ENCODE results near the gene GSTA4. TPM values are rescaled to one million over a fixed set of nuclear protein-coding genes. Genes with fewer than 3 reads are reported as not detected.

The GSTA4 gene
- total and polyA plus RNA-seq, 2 experiments from 2014 or later: 19.3 to 29.9 TPM

Other genes starting within 250 kb of the GSTA4 start
- not detected in 2 replicates for gene GSTA2, start 231.8 kb downstream of the GSTA4 start, total RNA-seq (2014; rRNA removed; shearing (Covaris generic))
- gene GSTA2, start 231.8 kb downstream of the GSTA4 start, polyA plus RNA-seq (2016; fragmentation: Nextera tagmentation; extraction: Ambion mirVana): not detected in 2 replicates
- gene GSTA1, start 191.5 kb downstream of the GSTA4 start, total RNA-seq (2014; rRNA removed; shearing (Covaris generic)): not detected in 2 replicates
- gene GSTA1, start 191.5 kb downstream of the GSTA4 start, polyA plus RNA-seq (2016; fragmentation: Nextera tagmentation; extraction: Ambion mirVana): not detected in 2 replicates
- not detected in 2 replicates for gene GSTA5, start 154.5 kb downstream of the GSTA4 start, total RNA-seq (2014; rRNA removed; shearing (Covaris generic))
- not detected in 2 replicates for gene GSTA5, start 154.5 kb downstream of the GSTA4 start, polyA plus RNA-seq (2016; fragmentation: Nextera tagmentation; extraction: Ambion mirVana)
- not detected in 2 replicates for gene GSTA3, start 85.6 kb downstream of the GSTA4 start, total RNA-seq (2014; rRNA removed; shearing (Covaris generic))
- gene GSTA3, start 85.6 kb downstream of the GSTA4 start, polyA plus RNA-seq (2016; fragmentation: Nextera tagmentation; extraction: Ambion mirVana): not detected in 2 replicates
- gene CILK1, start 66.5 kb upstream of the GSTA4 start, total RNA-seq (2014; rRNA removed; shearing (Covaris generic)): 10.1 and 10.5 TPM in 2 replicates
- 4.4 and 4.7 TPM in 2 replicates for gene CILK1, start 66.5 kb upstream of the GSTA4 start, polyA plus RNA-seq (2016; fragmentation: Nextera tagmentation; extraction: Ambion mirVana)
- gene FBXO9, start 70.1 kb upstream of the GSTA4 start, total RNA-seq (2014; rRNA removed; shearing (Covaris generic)): 19.3 and 29.8 TPM in 2 replicates
- 32.8 and 36.3 TPM in 2 replicates for gene FBXO9, start 70.1 kb upstream of the GSTA4 start, polyA plus RNA-seq (2016; fragmentation: Nextera tagmentation; extraction: Ambion mirVana)
- gene GCM1, start 153.6 kb upstream of the GSTA4 start, total RNA-seq (2014; rRNA removed; shearing (Covaris generic)): not detected in 2 replicates
- not detected in 2 replicates for gene GCM1, start 153.6 kb upstream of the GSTA4 start, polyA plus RNA-seq (2016; fragmentation: Nextera tagmentation; extraction: Ambion mirVana)